ELR (cell line): Measurements from ENCODE around the gene TUBA8.
"Not testable (repeated sequence)": the region's sequence is repeated elsewhere in the genome, so short reads cannot be mapped to it uniquely, and the experiment has no call there.

Experiments used
- DNase-seq: peaks from one replicate; pipeline ENCODE4 v3.0.0-alpha.2; 2015; ENCODE audit warnings: low read depth

Gene TUBA8

GRCh38 chr22:18077639-18078328 lies 32.8 kb upstream of the TUBA8 start, which contains the start of gene PEX26:
PEX26 (plus strand) TSS chr22:18077990; CDS start chr22:18078377, 387 bp downstream.
- DNase-seq, result peak; percentile 98

GRCh38 chr22:18078329-18079041 lies 32.1 kb upstream of the TUBA8 start:
- DNase-seq, result peak; percentile 70

GRCh38 chr22:18079706-18080233 lies 30.8 kb upstream of the TUBA8 start:
- DNase-seq, result no peak

GRCh38 chr22:18081416-18081815 lies 29.2 kb upstream of the TUBA8 start:
- no peak for DNase-seq

GRCh38 chr22:18082467-18082866 lies 28.1 kb upstream of the TUBA8 start:
- no peak for DNase-seq

- DNase-seq, result no peak
Measured at GRCh38 chr22:18083406-18083805, 27.2 kb upstream of the TUBA8 start.

GRCh38 chr22:18085188-18085587 lies 25.4 kb upstream of the TUBA8 start:
- DNase-seq, result peak; percentile 48

- DNase-seq, result no peak
Measured at GRCh38 chr22:18087350-18087855, 23.2 kb upstream of the TUBA8 start.

- DNase-seq, result no peak
Measured at GRCh38 chr22:18088825-18089568, 21.6 kb upstream of the TUBA8 start.

GRCh38 chr22:18090286-18090685 lies 20.3 kb upstream of the TUBA8 start:
- no peak for DNase-seq

GRCh38 chr22:18091478-18091877 lies 19.1 kb upstream of the TUBA8 start:
- no peak for DNase-seq

- DNase-seq, result no peak
Measured at GRCh38 chr22:18091916-18092526, 18.6 kb upstream of the TUBA8 start.

- DNase-seq, result no peak
Measured at GRCh38 chr22:18093661-18094060, 16.9 kb upstream of the TUBA8 start.

GRCh38 chr22:18095101-18095805 lies 15.4 kb upstream of the TUBA8 start:
- DNase-seq, result peak; percentile 26

- no peak for DNase-seq
Measured at GRCh38 chr22:18096823-18097222, 13.8 kb upstream of the TUBA8 start.

- DNase-seq, result no peak
Measured at GRCh38 chr22:18100781-18101180, 9.8 kb upstream of the TUBA8 start.

GRCh38 chr22:18101536-18101935 lies 9.1 kb upstream of the TUBA8 start:
- DNase-seq, result no peak

- DNase-seq, result no peak
Measured at GRCh38 chr22:18103527-18104269, 6.9 kb upstream of the TUBA8 start.

- DNase-seq, result no peak
Measured at GRCh38 chr22:18104566-18104965, 6.0 kb upstream of the TUBA8 start.

GRCh38 chr22:18105981-18106380 lies 4.6 kb upstream of the TUBA8 start:
- not testable (repeated sequence) for DNase-seq
